GM12891 (cell line): ENCODE measurements around the gene CPO.
"Not testable (repeated sequence)": the region's sequence is repeated elsewhere in the genome, so short reads cannot be mapped to it uniquely, and the experiment has no call there.

Experiments used
- POLR2A ChIP-seq: IDR thresholded peaks from 2 replicates; pipeline ENCODE4 v1.6.1; 2011; ENCODE audit warnings: low read depth, low read length, control low read depth
- POLR2AphosphoS5 ChIP-seq: IDR thresholded peaks from 2 replicates; pipeline ENCODE4 v1.6.1; 2011; ENCODE audit warnings: low read depth, low read length, control low read depth
- SPI1 ChIP-seq: IDR thresholded peaks from 2 replicates; pipeline ENCODE4 v1.6.1; 2011; ENCODE audit warnings: low read depth, low read length, control low read depth

GRCh38 chr2:206953404-206953803 is 14.1 kb downstream of the CPO start:
- not testable (repeated sequence) for TF ChIP-seq POLR2A, SPI1, POLR2AphosphoS5
